ENCODE data around the gene MMP1. TPM values are rescaled to one million over a fixed set of nuclear protein-coding genes. Genes with fewer than 3 reads are reported as not detected.

The MMP1 gene
- total and polyA plus RNA-seq, 2 of the 4 experiments (the other 2 are of a cell fraction): 166 to 245 TPM

- Histone ChIP-seq H3K14ac (replicated peaks; ENCODE audit: low read depth, low read length) (no peak overlapping the region), H4K8ac (ENCODE audit: low read depth in 2 of 2, low read length in 2 of 2) (no peak overlapping the region), H2BK15ac (ENCODE audit: low read depth, low read length) (no peak overlapping the region), H3K79me1 (ENCODE audit: low read depth in 1 of 2, low read length in 2 of 2) (no peaks in the 10 kb centered on the region), H3K36me3 (ENCODE audit: control insufficient read depth, insufficient read depth, low read length) (no peaks in the 10 kb centered on the region), H2BK20ac (ENCODE audit: low read depth, low read length) (no peak overlapping the region), H3K23ac (ENCODE audit: low read depth, low read length) (no peak overlapping the region), H3K4me1 (ENCODE audit: control insufficient read depth, insufficient read depth, low read length) (peaks cover 3% of the 10 kb centered on the region; the same call in 1 of the 2 replicates), H3K4ac (ENCODE audit: low read depth, low read length) (no peak overlapping the region), H3K18ac (ENCODE audit: low read depth, low read length) (no peak overlapping the region), H2AK9ac (replicated peaks; ENCODE audit: low read depth, low read length, poor library complexity) (no peak overlapping the region), H2AK5ac (ENCODE audit: low read depth, low read length) (no peak overlapping the region), H3K56ac (ENCODE audit: extremely low read depth, insufficient read depth, low read length) (no peak overlapping the region), H4K91ac (ENCODE audit: insufficient read depth, low read depth, low read length) (no peak overlapping the region), H2BK5ac (ENCODE audit: low read depth, low read length, poor library complexity, severe bottlenecking) (no peak overlapping the region), H3K4me2 (ENCODE audit: low read depth, low read length) (no peak overlapping the region), H3K27ac (ENCODE audit: insufficient read depth, low read length) (no peak overlapping the region), H3K27me3 (ENCODE audit: control insufficient read depth, insufficient read depth, low read length) (no peaks in the 10 kb centered on the region), H2BK120ac (ENCODE audit: low read depth, low read length) (no peak overlapping the region), H4K20me1 (ENCODE audit: insufficient read depth, low read length) (no peaks in the 10 kb centered on the region), H3K9me1 (ENCODE audit: insufficient read depth, low read length) (peaks cover 1% of the 10 kb centered on the region; the same call in 1 of the 2 replicates), H3K9me3 (ENCODE audit: control insufficient read depth, insufficient read depth, low read length) (no peaks in the 10 kb centered on the region), H2AFZ (replicated peaks; ENCODE audit: low read length, poor library complexity) (no peak overlapping the region), H3K4me3 (ENCODE audit: insufficient read depth, low read depth, low read length) (no peak overlapping the region), H3K9ac (ENCODE audit: low read depth, low read length) (no peak overlapping the region), H4K5ac (ENCODE audit: low read depth, low read length) (no peak overlapping the region)
- ChIA-PET CTCF (no interaction called here), POLR2A (ENCODE audit: unreplicated experiment) (no interaction called here)
- no TSS peak for BruUV-seq (replicated peaks)
- TF ChIP-seq ELK1 (IDR thresholded peaks at IDR 0.05; ENCODE audit: borderline replicate concordance, low read depth, low read length): no peak
- no peak for TF ChIP-seq RFX5 (IDR thresholded peaks at IDR 0.05; ENCODE audit: low read depth, low read length)
- TF ChIP-seq RAD21 (IDR thresholded peaks at IDR 0.05; ENCODE audit: low read length): no peak
- TF ChIP-seq NFE2L2 (IDR thresholded peaks at IDR 0.05; ENCODE audit: low read depth, low read length): no peak
- no peak for TF ChIP-seq CEBPB (IDR thresholded peaks at IDR 0.05; ENCODE audit: low read depth, low read length)
- no peak for TF ChIP-seq BHLHE40 (IDR thresholded peaks at IDR 0.05; ENCODE audit: low read depth, low read length)
- no peak for TF ChIP-seq FOS (IDR thresholded peaks at IDR 0.05; ENCODE audit: low read depth, low read length)
- TF ChIP-seq MXI1 (IDR thresholded peaks at IDR 0.05; ENCODE audit: borderline replicate concordance, low read depth, low read length): no peak
- TF ChIP-seq SMC3 (IDR thresholded peaks at IDR 0.05; ENCODE audit: low read depth, low read length): no peak
- no peak for TF ChIP-seq CTCF (conservative IDR thresholded peaks at IDR 0.05; ENCODE audit: low read depth, low read length)
- TF ChIP-seq USF2 (IDR thresholded peaks at IDR 0.05; ENCODE audit: low read depth, low read length): no peak
- no peak for TF ChIP-seq MAZ (IDR thresholded peaks at IDR 0.05; ENCODE audit: borderline replicate concordance, low read depth, low read length)
- TF ChIP-seq RCOR1 (IDR thresholded peaks at IDR 0.05; ENCODE audit: insufficient replicate concordance, low read length): no peak
- TF ChIP-seq CHD1 (IDR thresholded peaks at IDR 0.05; ENCODE audit: low read depth, low read length): no peak
- peak; percentile 49; the same call in 1 of the 2 replicates for ATAC-seq (ENCODE audit: low read depth)
- dilution Hi-C loops (cut with HindIII; ENCODE audit: low sequenced_read_pairs, unreplicated experiment): no loop called here
- peak; percentile 50 for DNase-seq
- in situ Hi-C loops (cut with MboI; ENCODE audit: low sequenced_read_pairs): no loop called here
- intact Hi-C loops (cut with micrococcal nuclease): no loop called here
- no CpG with 5 or more reads among the region's 3 CpGs for WGBS, 2 experiments (ENCODE audit: extremely low coverage in 2 of 2, insufficient read length in 1 of 2)
Measured at GRCh38 chr11:102806296-102806695, 8.3 kb upstream of the MMP1 start.

Data from IMR-90 (cell line).